ENCODE results near the gene PPP1R12B.
"Not testable (repeated sequence)": the region's sequence is repeated elsewhere in the genome, so short reads cannot be mapped to it uniquely, and the experiment has no call there.

PPP1R12B gene

GRCh38 chr1:202553560-202554038, 205.1 kb downstream of the PPP1R12B start:
- Histone ChIP-seq H3K36me3 (ENCODE audit: control insufficient read depth, low read length) (no peaks in the 10 kb centered on the region), H3K9me2 (replicated peaks; ENCODE audit: control insufficient read depth, low read length) (no peaks in the 10 kb centered on the region), H3K79me2 (ENCODE audit: control insufficient read depth, low read length) (no peaks in the 10 kb centered on the region), H3K27me3 (ENCODE audit: control insufficient read depth, low read length) (no peaks in the 10 kb centered on the region), H3K27ac (ENCODE audit: low read depth, low read length) (no peak overlapping the region), H3K4me2 (ENCODE audit: low read length) (peak overlapping the region; percentile 59), H3F3A (ENCODE audit: control insufficient read depth, insufficient read depth) (no peaks in the 10 kb centered on the region), H3K4me1 (ENCODE audit: control insufficient read depth, low read length) (peaks cover 14% of the 10 kb centered on the region), H3K4me3 (ENCODE audit: low read length) (peak overlapping the region; percentile 33; the same call in 1 of the 2 replicates), H4K20me1 (ENCODE audit: control insufficient read depth, insufficient read depth, low read depth, low read length) (no peaks in the 10 kb centered on the region), H3K9me3 (ENCODE audit: control insufficient read depth, insufficient read depth, low read length) (no peaks in the 10 kb centered on the region)
- no peak for TF ChIP-seq EZH2phosphoT487 (IDR thresholded peaks at IDR 0.05; ENCODE audit: borderline replicate concordance, low read length)
- no peak for TF ChIP-seq CTCF (IDR thresholded peaks at IDR 0.05; ENCODE audit: low read depth, low read length, poor library complexity, severe bottlenecking)

DNA sequence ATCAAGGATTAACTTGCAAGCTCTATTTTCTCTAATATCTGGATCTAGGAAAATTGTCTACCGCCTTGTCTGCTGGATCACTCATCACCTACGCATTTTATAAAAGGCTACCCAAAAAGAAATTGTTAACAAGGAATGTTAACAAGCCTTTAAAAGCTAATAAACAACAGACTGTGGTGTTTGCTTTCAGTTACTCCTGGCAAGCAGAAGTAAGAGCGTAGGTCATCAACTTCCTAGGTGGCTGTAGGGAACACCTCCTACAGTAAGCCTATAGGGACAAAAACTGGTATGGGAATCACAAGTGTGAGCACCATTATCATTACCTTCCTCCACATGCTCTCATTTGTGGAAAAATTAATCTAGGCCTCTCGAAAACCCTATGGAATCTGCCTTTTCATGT, 206.1 kb downstream of the PPP1R12B start:
- not testable (repeated sequence) for H3K4me3 ChIP-seq (ENCODE audit: low read length); H3K9me2 ChIP-seq (replicated peaks; ENCODE audit: control insufficient read depth, low read length); H3F3A ChIP-seq (ENCODE audit: control insufficient read depth, insufficient read depth); H3K27ac ChIP-seq (ENCODE audit: low read depth, low read length); H3K9me3 ChIP-seq (ENCODE audit: control insufficient read depth, insufficient read depth, low read length); H3K36me3 ChIP-seq (ENCODE audit: control insufficient read depth, low read length); H3K79me2 ChIP-seq (ENCODE audit: control insufficient read depth, low read length); H3K27me3 ChIP-seq (ENCODE audit: control insufficient read depth, low read length); H3K4me2 ChIP-seq (ENCODE audit: low read length); H4K20me1 ChIP-seq (ENCODE audit: control insufficient read depth, insufficient read depth, low read depth, low read length)
- H3K4me1 ChIP-seq (ENCODE audit: control insufficient read depth, low read length): peaks cover 14% of the 10 kb centered on the region

DNA sequence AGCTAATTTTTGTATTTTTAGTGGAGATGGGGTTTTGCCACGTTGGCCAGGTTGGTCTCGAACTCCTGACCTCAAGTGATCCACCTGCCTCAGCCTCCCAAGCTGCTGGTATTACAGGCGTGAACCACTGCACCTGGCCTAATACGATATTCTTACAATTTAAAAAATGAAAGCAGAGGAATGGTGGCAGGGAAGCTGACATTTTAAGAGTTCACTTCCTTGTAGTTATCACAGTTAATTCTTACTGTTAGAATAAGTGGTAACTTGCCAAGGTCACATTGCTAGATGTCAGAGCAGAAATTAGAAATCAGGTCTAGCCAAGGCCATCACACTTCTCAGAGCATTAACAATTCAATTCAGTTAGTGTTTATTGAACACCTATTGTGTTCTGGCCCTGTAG, 207.5 kb downstream of the PPP1R12B start:
- not testable (repeated sequence) for H3K9me3 ChIP-seq (ENCODE audit: control insufficient read depth, insufficient read depth, low read length); H4K20me1 ChIP-seq (ENCODE audit: control insufficient read depth, insufficient read depth, low read depth, low read length); H3F3A ChIP-seq (ENCODE audit: control insufficient read depth, insufficient read depth); H3K4me2 ChIP-seq (ENCODE audit: low read length); H3K9me2 ChIP-seq (replicated peaks; ENCODE audit: control insufficient read depth, low read length); H3K27me3 ChIP-seq (ENCODE audit: control insufficient read depth, low read length); H3K36me3 ChIP-seq (ENCODE audit: control insufficient read depth, low read length); H3K79me2 ChIP-seq (ENCODE audit: control insufficient read depth, low read length); H3K27ac ChIP-seq (ENCODE audit: low read depth, low read length); H3K4me3 ChIP-seq (ENCODE audit: low read length)
- peaks cover 14% of the 10 kb centered on the region for H3K4me1 ChIP-seq (ENCODE audit: control insufficient read depth, low read length)

DNA sequence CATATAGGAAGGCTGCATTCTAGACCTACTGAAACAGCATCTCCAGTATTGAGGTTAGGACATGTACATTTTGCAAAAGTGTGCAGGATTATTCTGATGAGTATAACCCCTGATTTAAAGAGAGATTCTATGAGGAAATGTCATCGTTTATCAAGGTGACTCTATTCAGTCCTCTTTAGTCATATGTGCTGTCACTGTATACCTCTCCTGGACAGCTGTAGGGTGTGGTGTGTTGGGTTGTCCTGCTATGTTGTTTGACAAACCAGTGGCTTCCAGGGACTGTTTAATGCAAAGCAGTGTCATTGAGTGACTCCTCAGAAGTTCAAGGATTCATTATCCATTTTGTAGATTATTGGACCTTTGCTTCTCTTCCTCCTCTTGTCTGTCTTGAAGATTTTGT, 209.2 kb downstream of the PPP1R12B start:
- not testable (repeated sequence) for H3K27ac ChIP-seq (ENCODE audit: low read depth, low read length); H3F3A ChIP-seq (ENCODE audit: control insufficient read depth, insufficient read depth); H3K27me3 ChIP-seq (ENCODE audit: control insufficient read depth, low read length); H3K4me2 ChIP-seq (ENCODE audit: low read length); H3K36me3 ChIP-seq (ENCODE audit: control insufficient read depth, low read length); H3K4me3 ChIP-seq (ENCODE audit: low read length); H3K9me3 ChIP-seq (ENCODE audit: control insufficient read depth, insufficient read depth, low read length); H3K79me2 ChIP-seq (ENCODE audit: control insufficient read depth, low read length); H3K9me2 ChIP-seq (replicated peaks; ENCODE audit: control insufficient read depth, low read length); H4K20me1 ChIP-seq (ENCODE audit: control insufficient read depth, insufficient read depth, low read depth, low read length)
- peaks cover 14% of the 10 kb centered on the region for H3K4me1 ChIP-seq (ENCODE audit: control insufficient read depth, low read length)

DNA sequence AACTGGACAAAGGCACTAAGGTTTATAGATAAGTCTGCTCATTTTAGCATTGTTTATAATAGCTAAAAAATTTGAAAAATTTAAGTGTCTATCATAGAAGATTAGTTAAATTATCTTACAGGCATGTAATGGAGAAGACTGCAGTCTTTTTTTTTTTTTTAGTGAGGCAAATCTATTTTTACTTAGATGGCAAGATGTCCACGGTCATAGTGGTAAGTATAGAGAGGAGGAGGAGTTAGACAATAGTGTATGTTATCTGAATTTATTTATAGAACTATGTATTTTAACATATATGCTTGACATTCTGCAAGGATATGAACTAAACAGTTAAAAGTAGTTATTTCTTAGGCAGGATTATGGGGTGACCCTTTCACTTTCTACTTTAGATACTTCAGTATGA, 212.7 kb downstream of the PPP1R12B start:
- Histone ChIP-seq H3K4me2 (ENCODE audit: low read length) (no peak overlapping the region), H3K79me2 (ENCODE audit: control insufficient read depth, low read length) (no peaks in the 10 kb centered on the region), H3K4me3 (ENCODE audit: low read length) (no peak overlapping the region), H3K36me3 (ENCODE audit: control insufficient read depth, low read length) (no peaks in the 10 kb centered on the region), H3F3A (ENCODE audit: control insufficient read depth, insufficient read depth) (no peaks in the 10 kb centered on the region), H3K27ac (ENCODE audit: low read depth, low read length) (no peak overlapping the region), H3K9me3 (ENCODE audit: control insufficient read depth, insufficient read depth, low read length) (no peaks in the 10 kb centered on the region), H3K9me2 (replicated peaks; ENCODE audit: control insufficient read depth, low read length) (no peaks in the 10 kb centered on the region), H3K27me3 (ENCODE audit: control insufficient read depth, low read length) (no peaks in the 10 kb centered on the region), H3K4me1 (ENCODE audit: control insufficient read depth, low read length) (peaks cover 19% of the 10 kb centered on the region), H4K20me1 (ENCODE audit: control insufficient read depth, insufficient read depth, low read depth, low read length) (no peaks in the 10 kb centered on the region)
- TF ChIP-seq CTCF (IDR thresholded peaks at IDR 0.05; ENCODE audit: low read depth, low read length, poor library complexity, severe bottlenecking) (no peak), EZH2phosphoT487 (IDR thresholded peaks at IDR 0.05; ENCODE audit: borderline replicate concordance, low read length) (no peak)
